OCI-M2 (cell line): ENCODE measurements around the gene KRTAP9-2.
"Not testable (repeated sequence)": the region's sequence is repeated elsewhere in the genome, so short reads cannot be mapped to it uniquely, and the experiment has no call there.

ENCODE experiments used
- DNase-seq: peaks from one replicate; lab custom pipeline; 2025; ENCODE audit not compliant: unreplicated experiment; lab: John Stamatoyannopoulos, UW

Gene KRTAP9-2

GRCh38 chr17:41232399-41233105, 6.1 kb downstream of the KRTAP9-2 start, which contains the start of gene KRTAP9-3:
Gene KRTAP9-3, plus strand, starts transcription at chr17:41232449. Its CDS starts 53 bp downstream, at chr17:41232502.
- not testable (repeated sequence) for DNase-seq

- not testable (repeated sequence) for DNase-seq
These were observed 10.7 kb downstream of the KRTAP9-2 start for GRCh38 chr17:41237116-41237515.

GRCh38 chr17:41237949-41238437, 11.5 kb downstream of the KRTAP9-2 start, which contains the start of gene KRTAP9-8:
Gene KRTAP9-8, plus strand, starts transcription at chr17:41237999. Its CDS starts 53 bp downstream, at chr17:41238052.
- DNase-seq: not testable (repeated sequence)

GRCh38 chr17:41246995-41247787, 20.7 kb downstream of the KRTAP9-2 start:
- not testable (repeated sequence) for DNase-seq

GRCh38 chr17:41249637-41250240, 23.3 kb downstream of the KRTAP9-2 start, which contains the start of gene KRTAP9-4:
Gene KRTAP9-4, plus strand, starts transcription at chr17:41249687. Its CDS starts 34 bp downstream, at chr17:41249721.
- DNase-seq: not testable (repeated sequence)

- DNase-seq: no peak
These were observed 24.8 kb downstream of the KRTAP9-2 start for GRCh38 chr17:41251261-41251660.

GRCh38 chr17:41254861-41255260, 28.4 kb downstream of the KRTAP9-2 start:
- DNase-seq: no peak

GRCh38 chr17:41255381-41256290, 29.2 kb downstream of the KRTAP9-2 start, which contains the start of gene KRTAP9-9:
Gene KRTAP9-9, plus strand, starts transcription at chr17:41255384.
- DNase-seq: not testable (repeated sequence)

- no peak for DNase-seq
These were observed 29.8 kb downstream of the KRTAP9-2 start for GRCh38 chr17:41256291-41256685.

GRCh38 chr17:41258406-41258805, 32.0 kb downstream of the KRTAP9-2 start:
- no peak for DNase-seq

- no peak for DNase-seq
These were observed 36.8 kb downstream of the KRTAP9-2 start for GRCh38 chr17:41263212-41263611.

GRCh38 chr17:41264599-41264998, 38.2 kb downstream of the KRTAP9-2 start:
- DNase-seq: no peak

GRCh38 chr17:41265078-41265477, 38.6 kb downstream of the KRTAP9-2 start, which contains the start of gene KRTAP9-6:
Gene KRTAP9-6, plus strand, starts transcription at chr17:41265378. Its CDS starts 0 bp downstream, at chr17:41265378.
- DNase-seq: no peak

GRCh38 chr17:41267711-41268110, 41.3 kb downstream of the KRTAP9-2 start:
- DNase-seq: no peak

- DNase-seq: not testable (repeated sequence)
These were observed 44.9 kb downstream of the KRTAP9-2 start for GRCh38 chr17:41271323-41271722.

GRCh38 chr17:41271858-41272257, 45.4 kb downstream of the KRTAP9-2 start:
- no peak for DNase-seq

GRCh38 chr17:41275648-41276190, 49.3 kb downstream of the KRTAP9-2 start, which contains the start of gene KRTAP9-7:
Gene KRTAP9-7, plus strand, starts transcription at chr17:41275698. Its CDS starts 0 bp downstream, at chr17:41275698.
- not testable (repeated sequence) for DNase-seq
